ENCODE results near the gene ZSWIM5.

ZSWIM5 gene

DNA sequence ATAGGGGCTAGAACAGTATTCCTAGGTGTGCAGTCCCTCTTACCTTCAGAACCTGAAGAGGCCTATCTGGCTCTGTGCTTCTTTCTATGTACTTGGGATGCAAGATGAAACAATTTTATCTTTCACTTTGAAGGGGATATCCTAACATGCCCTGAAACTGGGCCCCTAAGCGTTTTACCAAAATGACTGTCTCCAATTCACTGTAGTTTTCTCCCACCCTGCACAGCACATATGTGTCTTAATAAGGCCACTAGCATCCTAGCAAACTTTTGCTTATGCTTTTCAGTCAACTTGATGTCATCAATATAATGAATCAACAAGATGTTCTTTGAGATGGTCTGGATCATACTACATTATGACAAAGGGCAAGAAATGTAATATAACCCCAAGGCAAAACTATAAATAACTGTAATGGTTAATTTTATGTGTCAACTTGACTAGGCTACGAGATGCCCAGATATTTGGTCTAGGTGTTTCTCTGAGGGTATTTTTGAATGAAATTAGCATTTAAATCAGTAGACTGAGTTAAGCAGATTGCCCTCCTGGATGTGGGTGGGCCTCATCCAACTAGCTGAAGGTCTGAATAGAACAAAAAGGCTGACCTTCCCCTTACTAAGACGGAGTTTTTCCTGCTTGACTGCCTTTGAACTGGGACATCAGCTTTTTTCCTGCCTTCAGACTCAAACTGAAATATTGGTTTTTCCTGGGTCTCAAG is 9.2 kb upstream of the ZSWIM5 start:
- Histone ChIP-seq H3K9me3 (ENCODE audit: severe bottlenecking) (no peaks in the 10 kb centered on the region), H3K4me1 (ENCODE audit: insufficient read depth, poor library complexity, severe bottlenecking) (no peaks in the 10 kb centered on the region), H3K36me3 (ENCODE audit: low read depth) (no peaks in the 10 kb centered on the region), H3K27me3 (ENCODE audit: insufficient read depth, poor library complexity, severe bottlenecking) (no peaks in the 10 kb centered on the region), H3K4me3 (ENCODE audit: severe bottlenecking) (no peak overlapping the region), H3K27ac (ENCODE audit: poor library complexity, severe bottlenecking) (no peak overlapping the region)
- ATAC-seq (ENCODE audit: low read depth), result no peak
- DNase-seq (ENCODE audit: low spot score), result no peak
- TF ChIP-seq, protein P1, sequence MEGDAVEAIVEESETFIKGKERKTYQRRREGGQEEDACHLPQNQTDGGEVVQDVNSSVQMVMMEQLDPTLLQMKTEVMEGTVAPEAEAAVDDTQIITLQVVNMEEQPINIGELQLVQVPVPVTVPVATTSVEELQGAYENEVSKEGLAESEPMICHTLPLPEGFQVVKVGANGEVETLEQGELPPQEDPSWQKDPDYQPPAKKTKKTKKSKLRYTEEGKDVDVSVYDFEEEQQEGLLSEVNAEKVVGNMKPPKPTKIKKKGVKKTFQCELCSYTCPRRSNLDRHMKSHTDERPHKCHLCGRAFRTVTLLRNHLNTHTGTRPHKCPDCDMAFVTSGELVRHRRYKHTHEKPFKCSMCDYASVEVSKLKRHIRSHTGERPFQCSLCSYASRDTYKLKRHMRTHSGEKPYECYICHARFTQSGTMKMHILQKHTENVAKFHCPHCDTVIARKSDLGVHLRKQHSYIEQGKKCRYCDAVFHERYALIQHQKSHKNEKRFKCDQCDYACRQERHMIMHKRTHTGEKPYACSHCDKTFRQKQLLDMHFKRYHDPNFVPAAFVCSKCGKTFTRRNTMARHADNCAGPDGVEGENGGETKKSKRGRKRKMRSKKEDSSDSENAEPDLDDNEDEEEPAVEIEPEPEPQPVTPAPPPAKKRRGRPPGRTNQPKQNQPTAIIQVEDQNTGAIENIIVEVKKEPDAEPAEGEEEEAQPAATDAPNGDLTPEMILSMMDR (IDR thresholded peaks at IDR 0.05; ENCODE audit: poor library complexity, severe bottlenecking), result no peak

DNA sequence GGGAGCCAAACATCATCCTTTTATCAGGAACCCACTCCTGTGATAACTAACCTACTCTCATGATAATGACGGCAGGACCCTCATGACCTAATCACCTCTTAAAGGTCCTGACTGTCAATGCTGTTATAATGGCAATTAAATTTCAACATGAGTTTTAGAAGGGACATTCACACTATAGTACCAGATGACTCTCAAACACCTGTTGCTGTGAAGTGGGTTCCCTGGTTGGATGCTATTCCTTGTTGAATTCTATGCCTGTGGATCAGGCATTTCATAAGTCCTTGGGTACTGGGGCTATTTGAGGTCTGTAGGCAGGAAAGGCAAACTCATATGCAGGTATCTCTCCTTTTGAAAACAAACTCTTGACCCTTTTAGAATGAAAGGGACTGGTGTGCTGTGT is 7.5 kb upstream of the ZSWIM5 start:
- Histone ChIP-seq H3K9me3 (ENCODE audit: severe bottlenecking) (no peaks in the 10 kb centered on the region), H3K27ac (ENCODE audit: poor library complexity, severe bottlenecking) (no peak overlapping the region), H3K27me3 (ENCODE audit: insufficient read depth, poor library complexity, severe bottlenecking) (peaks cover 8% of the 10 kb centered on the region), H3K4me1 (ENCODE audit: insufficient read depth, poor library complexity, severe bottlenecking) (no peaks in the 10 kb centered on the region), H3K36me3 (ENCODE audit: low read depth) (no peaks in the 10 kb centered on the region), H3K4me3 (ENCODE audit: severe bottlenecking) (no peak overlapping the region)
- TF ChIP-seq, protein P1 (IDR thresholded peaks at IDR 0.05; ENCODE audit: poor library complexity, severe bottlenecking), result no peak
- DNase-seq (ENCODE audit: low spot score) (no peak), ATAC-seq (ENCODE audit: low read depth) (no peak)

GRCh38 chr1:45211076-45211475 is 4.7 kb upstream of the ZSWIM5 start:
- Histone ChIP-seq H3K27me3 (ENCODE audit: insufficient read depth, poor library complexity, severe bottlenecking) (peaks cover 28% of the 10 kb centered on the region), H3K4me1 (ENCODE audit: insufficient read depth, poor library complexity, severe bottlenecking) (peaks cover 7% of the 10 kb centered on the region), H3K9me3 (ENCODE audit: severe bottlenecking) (no peaks in the 10 kb centered on the region), H3K36me3 (ENCODE audit: low read depth) (no peaks in the 10 kb centered on the region), H3K27ac (ENCODE audit: poor library complexity, severe bottlenecking) (no peak overlapping the region), H3K4me3 (ENCODE audit: severe bottlenecking) (no peak overlapping the region)
- DNase-seq (ENCODE audit: low spot score) (no peak), ATAC-seq (ENCODE audit: low read depth) (no peak)
- TF ChIP-seq, protein P1 (IDR thresholded peaks at IDR 0.05; ENCODE audit: poor library complexity, severe bottlenecking), result no peak

- Histone ChIP-seq H3K27ac (ENCODE audit: poor library complexity, severe bottlenecking) (no peak overlapping the region), H3K36me3 (ENCODE audit: low read depth) (no peaks in the 10 kb centered on the region), H3K4me1 (ENCODE audit: insufficient read depth, poor library complexity, severe bottlenecking) (peaks cover 7% of the 10 kb centered on the region), H3K4me3 (ENCODE audit: severe bottlenecking) (peak overlapping the region; percentile 79), H3K9me3 (ENCODE audit: severe bottlenecking) (no peaks in the 10 kb centered on the region), H3K27me3 (ENCODE audit: insufficient read depth, poor library complexity, severe bottlenecking) (peaks cover 66% of the 10 kb centered on the region)
- TF ChIP-seq, protein P1 (IDR thresholded peaks at IDR 0.05; ENCODE audit: poor library complexity, severe bottlenecking), result no peak
- DNase-seq (ENCODE audit: low spot score) (no peak), ATAC-seq (ENCODE audit: low read depth) (no peak)
Observed at GRCh38 chr1:45206808-45207623, 611 bp upstream of the ZSWIM5 start.

Data from RWPE2 (cell line).